Adrenal gland (tissue), 5 donors: ENCODE data around the gene KAZN.

Source experiments
- POLR2A ChIP-seq, 2 donors: fragments of 450-650 bp; IDR thresholded peaks; one replicate each; pipeline ENCODE4 v1.6.1; 2017; ENCODE audit warnings: antibody characterized with exemption in 2 of 2, mild to moderate bottlenecking in 2 of 2, moderate library complexity in 1 of 2
- TF ChIP-seq, protein P1 (sequence below), 6 experiments: fragments of 450-650 bp in 4 of 6; fragments of 200-600 bp in 2 of 6; sonication (generic) in 1 of 6; IDR thresholded peaks; 1 replicate in 5 of 6; 2 replicates in 1 of 6; pipeline versions ENCODE4 v1.5.1 to v1.8.0; 2016 to 2021; ENCODE audit warnings: antibody characterized with exemption in 6 of 6, mild to moderate bottlenecking in 2 of 6, moderate library complexity in 1 of 6
- donor health status: DM: no; HTN: no; CAD: no.

DNA sequence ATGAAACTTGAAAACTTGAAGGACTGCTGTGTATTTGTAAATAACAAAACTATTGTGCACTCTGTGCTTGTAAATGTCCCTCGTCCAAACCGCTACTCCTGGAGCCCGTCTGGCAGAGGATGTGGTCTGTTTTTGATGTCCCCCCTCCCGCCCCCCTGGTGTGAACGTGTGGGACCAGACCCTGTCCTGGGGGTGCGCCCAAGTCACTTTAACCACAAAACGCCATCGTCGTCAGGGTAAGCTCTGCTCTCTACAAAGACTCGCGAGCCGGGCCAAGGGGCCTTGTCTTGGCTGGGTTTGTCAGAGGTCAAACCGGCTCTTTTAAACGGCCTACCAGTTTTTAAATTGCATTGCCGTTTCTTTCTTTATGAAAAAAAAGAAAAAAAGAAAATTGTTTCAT lies 467.7 kb downstream of the KAZN start:
- TF ChIP-seq, protein P1, sequence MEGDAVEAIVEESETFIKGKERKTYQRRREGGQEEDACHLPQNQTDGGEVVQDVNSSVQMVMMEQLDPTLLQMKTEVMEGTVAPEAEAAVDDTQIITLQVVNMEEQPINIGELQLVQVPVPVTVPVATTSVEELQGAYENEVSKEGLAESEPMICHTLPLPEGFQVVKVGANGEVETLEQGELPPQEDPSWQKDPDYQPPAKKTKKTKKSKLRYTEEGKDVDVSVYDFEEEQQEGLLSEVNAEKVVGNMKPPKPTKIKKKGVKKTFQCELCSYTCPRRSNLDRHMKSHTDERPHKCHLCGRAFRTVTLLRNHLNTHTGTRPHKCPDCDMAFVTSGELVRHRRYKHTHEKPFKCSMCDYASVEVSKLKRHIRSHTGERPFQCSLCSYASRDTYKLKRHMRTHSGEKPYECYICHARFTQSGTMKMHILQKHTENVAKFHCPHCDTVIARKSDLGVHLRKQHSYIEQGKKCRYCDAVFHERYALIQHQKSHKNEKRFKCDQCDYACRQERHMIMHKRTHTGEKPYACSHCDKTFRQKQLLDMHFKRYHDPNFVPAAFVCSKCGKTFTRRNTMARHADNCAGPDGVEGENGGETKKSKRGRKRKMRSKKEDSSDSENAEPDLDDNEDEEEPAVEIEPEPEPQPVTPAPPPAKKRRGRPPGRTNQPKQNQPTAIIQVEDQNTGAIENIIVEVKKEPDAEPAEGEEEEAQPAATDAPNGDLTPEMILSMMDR (IDR thresholded peaks at IDR 0.05) = no peak
- no peak for TF ChIP-seq POLR2A (IDR thresholded peaks at IDR 0.05)
